Measurements from ENCODE around the gene CMTM6.
A peak's percentile ranks its signal among the peaks of the same experiment; 100 is the strongest.
"Not testable (repeated sequence)": the region's sequence is repeated elsewhere in the genome, so short reads cannot be mapped to it uniquely, and the experiment has no call there.

CMTM6 gene

GRCh38 chr3:32498992-32499391, 3.7 kb downstream of the CMTM6 start:
- no peak for DNase-seq

- DNase-seq = no peak
These were observed 4.4 kb downstream of the CMTM6 start for GRCh38 chr3:32498252-32498651.

- no peak for DNase-seq
These were observed 7.0 kb downstream of the CMTM6 start for GRCh38 chr3:32495609-32496008.

GRCh38 chr3:32495085-32495484, 7.6 kb downstream of the CMTM6 start:
- DNase-seq = no peak

GRCh38 chr3:32493437-32494414, 8.9 kb downstream of the CMTM6 start:
- DNase-seq = no peak

- no peak for DNase-seq
These were observed 9.8 kb downstream of the CMTM6 start for GRCh38 chr3:32492684-32493436.

GRCh38 chr3:32488474-32489008, 14.1 kb downstream of the CMTM6 start:
- DNase-seq = no peak

- DNase-seq = no peak
These were observed 14.7 kb downstream of the CMTM6 start for GRCh38 chr3:32487781-32488473.

- DNase-seq = no peak
These were observed 18.2 kb downstream of the CMTM6 start for GRCh38 chr3:32484436-32484835.

- DNase-seq = peak; percentile 49
These were observed 18.9 kb downstream of the CMTM6 start for GRCh38 chr3:32483772-32484171.

GRCh38 chr3:32482693-32483092, 20.0 kb downstream of the CMTM6 start:
- no peak for DNase-seq

GRCh38 chr3:32481791-32482631, 20.6 kb downstream of the CMTM6 start:
- no peak for DNase-seq

- no peak for DNase-seq
These were observed 22.0 kb downstream of the CMTM6 start for GRCh38 chr3:32480604-32481003.

- DNase-seq = no peak
These were observed 28.5 kb downstream of the CMTM6 start for GRCh38 chr3:32474201-32474600.

- DNase-seq = not testable (repeated sequence)
These were observed 30.5 kb downstream of the CMTM6 start for GRCh38 chr3:32472151-32472550.

- DNase-seq = no peak
These were observed 31.4 kb downstream of the CMTM6 start for GRCh38 chr3:32471246-32471645.

GRCh38 chr3:32470362-32470761, 32.3 kb downstream of the CMTM6 start:
- DNase-seq = no peak

GRCh38 chr3:32469151-32469874, 33.3 kb downstream of the CMTM6 start:
- DNase-seq = no peak

- peak; percentile 15 for DNase-seq
These were observed 35.1 kb downstream of the CMTM6 start for GRCh38 chr3:32467333-32468070.

- DNase-seq = not testable (repeated sequence)
These were observed 35.8 kb downstream of the CMTM6 start for GRCh38 chr3:32466808-32467207.

- not testable (repeated sequence) for DNase-seq
These were observed 37.9 kb downstream of the CMTM6 start for GRCh38 chr3:32464726-32465125.

Measured in NCI-H524 treated with DMSO at 0.1 percent for 48 hours (cell line).